COLO829 (cell line): ENCODE data around the gene TRIM71.
"Not testable (repeated sequence)": the region's sequence is repeated elsewhere in the genome, so short reads cannot be mapped to it uniquely, and the experiment has no call there.

ENCODE experiments used
- DNase-seq: peaks from one replicate; pipeline ENCODE4 v3.0.0; 2012; ENCODE audit warnings: low spot score

TRIM71 gene

GRCh38 chr3:32842987-32843386 lies 25.2 kb downstream of the TRIM71 start:
- DNase-seq = no peak

- DNase-seq = no peak
These were observed 25.9 kb downstream of the TRIM71 start for GRCh38 chr3:32843510-32844321.

- DNase-seq = no peak
These were observed 26.5 kb downstream of the TRIM71 start for GRCh38 chr3:32844322-32844654.

- no peak for DNase-seq
These were observed 27.1 kb downstream of the TRIM71 start for GRCh38 chr3:32844914-32845313.

GRCh38 chr3:32845546-32845945 lies 27.7 kb downstream of the TRIM71 start:
- not testable (repeated sequence) for DNase-seq

- not testable (repeated sequence) for DNase-seq
These were observed 29.2 kb downstream of the TRIM71 start for GRCh38 chr3:32847045-32847444.

- no peak for DNase-seq
These were observed 29.7 kb downstream of the TRIM71 start for GRCh38 chr3:32847528-32847927.

- DNase-seq = no peak
These were observed 30.4 kb downstream of the TRIM71 start for GRCh38 chr3:32848215-32848614.

- DNase-seq = no peak
These were observed 31.2 kb downstream of the TRIM71 start for GRCh38 chr3:32849046-32849445.

- peak; percentile 75 for DNase-seq
These were observed 32.4 kb downstream of the TRIM71 start for GRCh38 chr3:32850226-32850625.

- DNase-seq = no peak
These were observed 32.8 kb downstream of the TRIM71 start for GRCh38 chr3:32850636-32851035.

- DNase-seq = no peak
These were observed 34.3 kb downstream of the TRIM71 start for GRCh38 chr3:32852146-32852545.

- DNase-seq = no peak
These were observed 37.7 kb downstream of the TRIM71 start for GRCh38 chr3:32855350-32855953.

- DNase-seq = no peak
These were observed 38.6 kb downstream of the TRIM71 start for GRCh38 chr3:32856355-32856889.

GRCh38 chr3:32856901-32857507 lies 39.2 kb downstream of the TRIM71 start:
- no peak for DNase-seq

GRCh38 chr3:32857921-32858320 lies 40.1 kb downstream of the TRIM71 start:
- DNase-seq = no peak

- DNase-seq = no peak
These were observed 41.9 kb downstream of the TRIM71 start for GRCh38 chr3:32859604-32860237.

- DNase-seq = no peak
These were observed 42.7 kb downstream of the TRIM71 start for GRCh38 chr3:32860499-32860898.

- no peak for DNase-seq
These were observed 43.9 kb downstream of the TRIM71 start for GRCh38 chr3:32861681-32862080.

GRCh38 chr3:32862247-32862935 lies 44.6 kb downstream of the TRIM71 start:
- no peak for DNase-seq

GRCh38 chr3:32862936-32863487 lies 45.2 kb downstream of the TRIM71 start:
- DNase-seq = no peak

GRCh38 chr3:32865383-32865782 lies 47.6 kb downstream of the TRIM71 start:
- DNase-seq = peak; percentile 48
